NCI-H187 treated with DMSO at 0.1 percent for 48 hours (cell line): Measurements from ENCODE around the gene LATS2.
"Not testable (repeated sequence)": the region's sequence is repeated elsewhere in the genome, so short reads cannot be mapped to it uniquely, and the experiment has no call there.

Experiments
- DNase-seq: peaks from one replicate; lab custom pipeline; 2025; lab: John Stamatoyannopoulos, UW

Gene LATS2

DNA sequence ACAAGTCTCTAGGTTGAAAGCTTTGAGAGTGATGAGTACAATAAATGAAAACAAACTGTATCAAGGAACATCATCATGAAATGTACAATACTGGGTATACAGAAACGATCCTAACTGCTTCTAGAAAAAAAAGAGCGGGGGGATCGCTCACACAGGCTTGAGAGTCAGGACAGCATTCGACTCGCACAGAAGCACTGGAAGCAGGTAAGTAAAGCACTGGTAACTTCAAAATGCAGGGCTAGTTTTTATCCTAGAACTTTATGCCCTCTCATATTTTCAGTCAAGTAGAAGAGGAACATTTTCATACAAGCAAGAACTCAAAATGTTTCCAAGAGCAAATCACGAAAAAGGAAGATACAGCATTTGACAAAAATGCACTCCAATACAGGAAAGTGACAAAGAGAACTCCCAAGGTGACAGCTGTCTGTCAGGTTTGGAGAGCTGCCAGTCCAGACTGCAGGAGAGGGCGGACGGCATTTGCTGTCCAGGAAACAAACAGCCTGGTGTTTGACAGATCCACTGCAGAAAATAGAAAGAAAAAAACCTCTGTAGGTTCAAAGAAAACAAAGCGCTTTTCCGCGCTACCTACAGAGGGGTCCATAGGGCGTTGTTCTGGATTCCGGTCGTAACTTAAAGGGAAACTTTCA lies 100.6 kb downstream of the LATS2 start:
- no peak for DNase-seq

DNA sequence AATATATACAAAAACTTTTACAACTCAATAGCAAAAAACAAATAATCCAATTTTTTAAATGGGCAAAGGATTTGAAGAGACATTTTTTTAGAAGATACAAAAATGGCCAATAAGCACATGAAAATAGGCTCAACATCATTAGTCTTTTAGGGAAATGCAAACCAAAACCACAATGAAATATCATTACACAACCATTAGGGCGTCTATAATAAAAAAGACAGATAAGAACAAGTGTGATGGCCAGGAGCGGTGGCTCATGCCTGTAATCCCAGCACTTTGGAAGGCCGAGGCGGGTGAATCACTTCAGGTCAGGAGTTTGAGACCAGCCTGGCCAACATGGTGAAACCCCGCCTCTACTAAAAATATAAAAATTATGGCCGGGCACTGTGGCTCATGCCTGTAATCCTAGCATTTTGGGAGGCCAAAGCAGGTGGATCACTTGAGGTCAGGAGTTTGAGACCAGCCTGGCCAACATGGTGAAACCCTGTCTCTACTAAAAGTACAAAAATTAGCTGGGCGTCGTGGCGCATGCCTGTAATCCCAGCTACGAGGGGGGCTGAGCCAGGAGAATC lies 104.3 kb downstream of the LATS2 start:
- not testable (repeated sequence) for DNase-seq

DNA sequence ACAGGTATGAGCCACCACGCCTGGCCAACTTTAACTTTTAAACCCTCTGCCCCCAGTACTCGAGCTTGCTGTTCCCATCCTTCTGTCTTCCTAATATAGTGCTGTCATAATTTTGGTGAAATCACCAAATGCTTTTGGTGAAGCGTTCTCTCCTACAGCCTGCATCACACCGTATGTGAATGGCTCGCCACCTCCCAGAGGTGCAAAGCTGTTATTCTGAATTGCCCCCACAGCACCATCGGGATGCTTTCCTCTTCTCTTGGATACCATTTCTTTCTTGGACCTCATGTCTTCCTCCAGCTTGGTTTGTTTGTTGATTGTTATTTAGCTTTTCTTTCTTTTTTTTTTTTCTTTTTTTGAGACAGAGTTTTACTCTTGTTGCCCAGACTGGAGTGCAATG lies 105.9 kb downstream of the LATS2 start:
- no peak for DNase-seq

DNA sequence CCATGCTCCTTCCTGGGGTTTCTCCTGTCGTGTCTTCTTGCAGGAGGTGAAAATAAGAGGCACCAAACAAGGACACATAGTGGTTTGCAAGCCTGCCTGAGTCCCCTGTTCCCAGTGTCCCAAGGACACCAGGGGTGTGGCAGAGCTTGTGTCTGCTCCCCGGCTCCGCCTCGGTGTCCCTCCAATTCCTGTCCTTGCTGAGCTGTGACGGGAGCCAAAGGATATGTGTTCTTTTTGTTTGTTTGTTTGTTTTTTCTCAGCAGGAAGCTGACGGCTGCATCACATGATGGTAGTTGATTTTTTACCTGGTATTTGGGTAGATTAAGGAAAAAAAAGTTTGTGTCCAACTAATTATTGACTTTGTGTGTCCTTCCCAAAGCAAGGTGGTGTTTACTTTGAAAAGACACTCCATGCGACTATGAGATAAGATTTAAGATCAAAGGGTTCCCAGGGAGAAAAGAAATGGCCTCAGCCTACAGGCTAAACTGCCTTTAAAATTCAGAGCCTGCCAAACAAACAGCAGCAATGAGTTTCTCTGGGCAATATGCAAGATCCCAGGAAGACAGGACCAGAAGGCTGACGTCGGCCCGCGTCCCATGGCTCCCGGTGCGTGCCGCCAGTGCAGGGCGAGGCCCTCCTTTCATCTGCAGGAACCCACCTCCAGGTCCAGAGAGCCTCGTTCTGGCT lies 108.0 kb downstream of the LATS2 start:
- DNase-seq, result no peak

DNA sequence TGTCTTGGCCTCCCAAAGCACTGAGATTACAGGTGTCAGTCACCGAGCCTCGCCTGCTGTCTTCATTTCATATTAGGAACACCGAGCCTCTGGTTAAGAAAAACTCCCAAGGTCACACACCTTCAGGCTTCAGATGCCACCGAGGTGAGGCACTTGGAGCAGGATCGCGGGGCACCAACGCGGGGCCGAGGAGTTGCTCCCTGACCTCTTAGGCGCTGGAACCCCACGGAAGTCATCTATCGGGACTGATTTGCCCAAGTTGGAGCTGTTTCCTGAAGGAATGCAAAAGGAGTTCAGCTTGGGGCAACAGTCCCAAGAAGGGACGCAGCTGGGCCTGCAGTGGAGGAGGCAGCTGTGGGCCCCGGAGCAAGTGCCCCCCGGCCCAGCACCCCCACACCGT lies 108.5 kb downstream of the LATS2 start:
- DNase-seq, result no peak

DNA sequence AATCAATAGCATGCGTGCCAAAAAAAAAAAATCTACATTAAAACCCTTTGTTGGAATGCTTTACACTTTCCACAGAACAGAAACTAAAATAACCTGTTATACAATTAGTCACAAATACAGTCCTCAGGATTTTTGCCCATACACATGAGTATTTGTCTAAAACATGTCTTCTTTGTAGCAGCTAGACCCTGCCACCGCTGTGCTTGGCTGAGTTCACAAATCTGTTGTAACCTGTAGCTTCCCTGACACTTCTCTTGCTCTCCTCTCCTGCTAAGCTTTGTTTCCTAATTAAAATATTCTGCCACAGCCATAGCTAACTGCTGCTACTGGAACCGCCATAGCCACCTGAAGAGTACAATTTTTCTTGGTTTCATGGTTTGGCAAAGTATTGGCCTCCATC lies 113.4 kb downstream of the LATS2 start:
- DNase-seq, result not testable (repeated sequence)

DNA sequence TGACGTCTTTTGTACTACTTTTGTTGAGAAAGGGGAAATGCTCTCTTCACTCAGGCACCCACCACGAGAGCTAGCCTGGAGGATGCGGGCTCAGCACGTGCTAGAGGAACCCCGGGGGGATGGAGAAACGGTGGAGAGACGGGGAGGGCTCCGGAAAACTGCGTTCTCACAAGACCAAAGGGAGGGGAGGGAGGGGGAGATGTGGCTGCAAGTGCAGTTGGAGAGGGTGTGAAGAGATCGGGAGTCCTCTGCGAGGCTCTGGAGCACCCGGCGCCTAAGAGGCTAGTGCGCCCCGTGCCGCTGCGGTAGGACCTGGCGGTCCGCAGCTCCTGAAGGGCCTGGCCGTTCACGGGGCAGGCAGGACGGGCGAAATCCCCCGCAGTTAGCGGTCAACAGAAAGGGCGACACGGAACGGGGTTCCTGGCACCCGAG lies 115.4 kb downstream of the LATS2 start:
- DNase-seq, result no peak

DNA sequence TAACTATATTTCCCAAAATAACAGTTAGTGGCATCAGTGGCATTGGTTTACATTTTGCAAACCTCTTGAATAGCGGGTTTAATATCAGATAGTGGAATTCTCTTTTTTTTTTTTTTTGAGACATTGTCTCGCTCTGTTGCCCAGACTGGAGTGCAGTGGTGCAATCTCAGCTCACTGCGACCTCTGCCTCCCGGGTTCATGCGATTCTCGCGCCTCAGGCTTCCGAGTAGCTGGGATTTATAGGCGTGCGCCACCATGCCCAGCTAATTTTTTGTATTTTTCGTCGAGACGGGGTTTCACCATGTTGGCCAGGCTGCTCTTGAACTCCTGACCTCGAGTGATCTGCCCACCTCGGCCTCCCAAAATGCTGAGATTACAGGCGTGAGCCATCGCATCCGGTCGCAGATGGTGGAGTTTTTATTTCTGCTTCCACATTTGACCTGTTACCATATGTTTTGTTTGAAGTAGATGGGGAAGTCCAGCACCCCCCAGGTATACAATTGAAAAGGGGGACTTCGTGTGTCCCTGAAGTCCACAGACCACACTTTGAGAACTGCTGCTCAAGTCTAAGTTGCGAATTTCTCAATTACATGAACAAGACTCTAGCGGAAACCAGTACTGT lies 118.3 kb downstream of the LATS2 start:
- no peak for DNase-seq

DNA sequence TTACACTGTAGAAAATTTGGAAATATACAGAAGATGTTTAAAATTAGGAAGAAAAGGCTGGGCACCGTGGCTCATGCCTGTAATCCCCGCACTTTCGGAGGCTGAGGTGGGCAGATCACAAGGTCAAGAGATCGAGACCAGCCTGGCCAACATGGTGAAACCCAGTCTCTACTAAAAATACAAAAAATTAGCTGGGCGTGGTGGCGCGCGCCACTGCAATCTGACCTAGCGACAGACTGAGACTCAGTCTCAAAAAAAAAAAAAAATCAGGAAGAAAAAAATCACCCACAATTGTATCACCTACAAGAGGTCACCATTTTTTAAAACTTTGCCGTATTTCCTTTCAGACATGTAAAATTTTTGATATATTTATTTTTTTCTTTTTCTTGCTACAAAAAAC lies 120.9 kb downstream of the LATS2 start:
- not testable (repeated sequence) for DNase-seq

DNA sequence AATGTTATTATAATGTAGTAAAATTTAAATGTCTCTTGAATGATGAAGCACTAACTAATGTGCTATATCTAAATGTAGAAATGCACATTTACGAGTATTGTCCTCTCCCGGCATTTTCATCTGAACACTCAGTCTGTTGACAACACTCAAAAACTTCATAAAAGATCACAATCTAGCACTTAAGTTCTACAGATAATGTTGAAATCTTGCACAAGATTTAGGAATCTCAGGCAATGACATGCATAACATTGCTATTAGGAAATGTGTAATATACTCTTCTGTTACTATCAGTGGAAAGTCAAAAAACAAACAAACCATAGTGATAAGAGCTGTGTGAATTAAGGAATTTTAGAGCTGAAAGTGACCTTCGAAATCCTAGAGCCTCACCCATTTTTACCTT lies 121.3 kb downstream of the LATS2 start:
- DNase-seq, result no peak

DNA sequence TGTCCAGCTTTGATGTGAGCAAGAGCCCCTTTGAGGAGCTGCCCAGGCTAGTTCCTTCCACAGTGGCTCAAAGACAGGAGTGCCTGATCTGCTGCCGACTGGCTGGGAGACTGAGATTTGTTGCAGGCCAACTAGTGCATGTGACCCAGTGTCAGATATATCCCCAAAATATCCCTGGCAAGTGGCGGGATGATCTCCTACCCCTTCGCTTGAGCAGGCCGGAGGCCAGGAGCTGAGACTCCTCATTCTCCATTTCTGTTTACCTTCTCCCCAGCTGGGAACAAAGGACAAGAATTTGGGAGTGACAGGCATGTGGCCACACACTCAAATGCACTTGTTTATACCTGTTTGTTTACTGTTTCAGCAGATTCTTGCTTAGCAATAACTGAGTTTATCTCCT lies 121.7 kb downstream of the LATS2 start:
- DNase-seq, result no peak

DNA sequence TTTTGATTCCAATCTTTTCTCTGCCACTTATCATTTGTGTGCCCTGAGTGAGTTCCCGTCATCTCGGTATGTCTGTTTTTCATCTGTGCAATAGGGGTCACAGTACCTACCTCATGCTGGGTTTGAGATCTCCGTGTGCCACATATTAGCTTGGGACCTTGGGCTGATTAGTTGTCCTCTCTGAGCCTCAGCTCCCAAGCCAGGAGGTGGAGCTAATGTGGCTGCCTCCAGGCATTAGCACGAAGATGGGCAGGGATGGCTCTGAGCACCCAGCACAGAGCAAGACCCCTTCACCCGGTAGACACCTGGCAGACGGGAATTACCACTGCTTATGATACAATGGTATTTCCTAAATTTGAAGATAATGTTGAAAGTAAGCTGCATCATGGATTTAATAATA lies 123.1 kb downstream of the LATS2 start:
- no peak for DNase-seq

DNA sequence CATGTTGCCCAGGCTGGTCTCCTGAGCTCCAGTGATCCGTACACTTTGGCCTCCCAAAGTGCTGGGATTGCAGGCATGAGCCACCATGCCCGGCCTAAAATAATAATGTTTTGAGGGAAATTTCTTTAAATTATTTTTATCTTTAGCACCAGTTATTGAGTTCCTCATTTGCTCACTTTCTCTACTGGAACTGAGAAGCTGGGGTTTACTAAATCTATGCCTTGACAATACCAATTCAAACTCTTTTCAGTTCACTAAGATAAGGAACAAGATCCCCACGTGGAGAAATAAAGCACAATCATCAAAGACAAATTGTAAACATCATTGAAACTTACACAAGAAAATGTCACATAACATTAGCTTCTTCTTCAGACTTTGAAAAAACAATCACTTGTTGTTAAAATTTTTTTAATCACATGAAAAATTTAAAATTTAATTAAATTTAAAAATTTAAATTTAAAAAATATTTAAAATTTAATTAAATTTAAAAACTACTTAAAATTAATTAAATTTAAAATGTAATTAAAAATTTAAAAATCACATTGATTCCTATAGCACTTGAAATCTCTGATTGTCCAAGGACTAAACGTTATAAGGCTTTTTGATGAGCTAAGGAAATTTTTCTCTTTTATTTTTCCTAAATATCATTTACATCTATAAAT lies 133.7 kb downstream of the LATS2 start:
- DNase-seq, result no peak

DNA sequence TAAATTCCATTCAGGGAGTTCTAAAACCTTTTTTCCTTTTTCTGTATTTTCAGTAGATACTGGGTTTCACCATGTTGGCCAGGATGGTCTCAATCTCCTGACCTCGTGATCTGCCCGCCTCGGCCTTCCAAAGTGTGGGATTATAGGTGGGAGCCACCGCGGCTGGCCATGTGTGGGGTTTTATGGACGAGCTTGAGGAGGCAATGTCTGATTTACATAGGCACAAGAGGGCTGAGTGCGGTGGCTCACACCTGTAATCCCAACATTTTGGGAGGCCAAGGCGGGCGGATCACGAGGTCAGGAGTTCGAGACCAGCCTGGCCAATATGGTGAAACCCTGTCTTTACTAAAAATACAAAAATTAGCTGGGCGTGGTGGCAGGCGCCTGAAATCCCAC lies 136.0 kb downstream of the LATS2 start:
- not testable (repeated sequence) for DNase-seq

DNA sequence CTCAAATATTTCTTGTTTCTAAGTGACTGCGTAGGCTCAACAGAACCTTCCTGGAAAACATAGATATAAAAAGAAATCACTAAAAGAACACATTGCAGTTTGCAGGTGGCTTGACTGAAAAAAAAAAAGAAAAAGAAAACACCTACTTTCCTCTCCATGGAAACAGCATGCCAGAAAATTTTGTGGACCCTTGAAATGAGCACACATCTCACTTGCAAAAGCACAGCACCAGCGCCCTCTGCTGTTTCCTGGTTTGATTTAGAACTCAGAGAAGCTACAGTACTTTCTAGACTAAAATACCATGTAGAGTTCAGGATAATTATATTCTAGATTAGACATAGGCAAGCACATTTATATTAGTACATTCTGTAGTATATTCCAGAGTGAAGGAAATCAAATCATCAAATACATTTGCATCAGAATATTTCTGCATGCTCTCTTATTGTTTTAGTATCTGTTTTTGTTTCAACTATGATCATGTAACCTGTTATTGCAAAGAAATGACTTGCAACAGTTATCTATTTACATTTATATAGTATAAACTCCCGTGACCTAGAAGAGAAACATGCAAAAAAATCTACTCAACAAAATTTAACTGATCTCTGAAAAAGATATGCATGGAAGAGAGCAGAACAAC lies 136.5 kb downstream of the LATS2 start:
- no peak for DNase-seq

DNA sequence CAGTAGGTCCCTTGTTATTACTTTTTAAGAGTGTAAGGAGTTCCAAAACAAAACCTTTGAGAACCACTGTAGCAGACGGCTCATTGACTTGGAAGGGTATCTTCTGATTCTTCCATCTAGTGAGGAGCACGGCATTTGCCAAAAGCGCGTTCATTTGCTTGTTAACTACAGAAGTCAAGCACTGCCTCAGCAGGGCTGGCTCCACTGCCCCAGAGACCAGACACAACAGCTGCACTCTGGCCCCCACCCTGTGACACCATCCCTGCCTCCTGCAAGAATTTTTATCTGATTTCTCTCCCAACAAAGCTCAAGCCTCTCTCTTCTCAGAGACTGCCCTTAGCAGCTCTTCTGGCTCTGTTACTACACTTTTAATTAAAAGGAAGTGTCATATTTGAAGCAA lies 138.1 kb downstream of the LATS2 start:
- DNase-seq, result no peak
